SK-N-SH (cell line): ENCODE data around the gene JAK1. TPM values are rescaled to one million over a fixed set of nuclear protein-coding genes. Genes with fewer than 3 reads are reported as not detected.

ENCODE experiments used
- CTCF ChIA-PET: fragments of 300-600, 350-600 bp; formaldehyde crosslinking; extraction: SDS; loops from one replicate; lab custom pipeline; 2021; lab: Yijun Ruan, JAX
- POLR2A ChIA-PET: fragments of 350-600 bp; sonication (Branson Sonifier 250); formaldehyde crosslinking; extraction: SDS; loops from one replicate; lab custom pipeline; 2020; ENCODE audit warnings: antibody characterized with exemption, inconsistent platforms; lab: Yijun Ruan, JAX
- DNase-seq: peaks from one replicate; pipeline ENCODE4 v3.0.0; 2012
- H2AFZ ChIP-seq: fragments of 200-600 bp; sonication (generic); 2 replicates; pipeline ENCODE4 v1.8.1; 2016; ENCODE audit warnings: antibody characterized with exemption, mild to moderate bottlenecking, low read depth
- H3F3A ChIP-seq: fragments of 200-600 bp; sonication (generic); replicated peaks from 2 replicates; pipeline ENCODE3; 2016; ENCODE audit warnings: antibody characterized with exemption, mild to moderate bottlenecking; ENCODE audit not compliant: insufficient read depth
- H3K27ac ChIP-seq, 2 experiments: fragments of 200-500 bp in 1 of 2; fragments of 200-600 bp in 1 of 2; sonication (Bioruptor generic) in 1 of 2; sonication (generic), shearing (Covaris generic) in 1 of 2; 2 replicates each; pipeline versions ENCODE4 v1.5.1 to v1.6.1; 2014 to 2016; ENCODE audit warnings: low read depth in 2 of 2, inconsistent platforms in 1 of 2, low read length in 1 of 2, mild to moderate bottlenecking in 1 of 2, mixed read lengths in 1 of 2
- H3K27me3 ChIP-seq: fragments of 200-600 bp; sonication (generic), shearing (Covaris generic); 2 replicates; pipeline ENCODE4 v1.6.1; 2016; ENCODE audit warnings: mixed run types; ENCODE audit not compliant: insufficient read depth
- H3K36me3 ChIP-seq, 2 experiments: fragments of 200-500 bp in 1 of 2; fragments of 200-600 bp in 1 of 2; sonication (Bioruptor generic) in 1 of 2; sonication (generic) in 1 of 2; replicated peaks in 1 of 2; 2 replicates each; pipeline versions ENCODE3 to v1.5.1; 2014 to 2016; ENCODE audit warnings: low read length in 1 of 2, mild to moderate bottlenecking in 1 of 2; ENCODE audit not compliant: insufficient read depth in 2 of 2, control insufficient read depth in 1 of 2
- H3K4me1 ChIP-seq, 2 experiments: fragments of 200-500 bp in 1 of 2; fragments of 200-600 bp in 1 of 2; sonication (Bioruptor generic) in 1 of 2; sonication (generic), shearing (Covaris generic) in 1 of 2; 2 replicates each; pipeline versions ENCODE4 v1.5.1 to v1.6.1; 2014 to 2016; ENCODE audit warnings: low read depth in 1 of 2, low read length in 1 of 2, mixed run types in 1 of 2; ENCODE audit not compliant: insufficient read depth in 2 of 2, control insufficient read depth in 1 of 2
- H3K4me2 ChIP-seq: fragments of 200-600 bp; sonication (generic), shearing (Covaris generic); 2 replicates; pipeline ENCODE4 v1.6.1; 2017; ENCODE audit warnings: mixed run types
- H3K4me3 ChIP-seq, 2 experiments: fragments of 200-500 bp in 1 of 2; fragments of 200-600 bp in 1 of 2; sonication (Bioruptor generic) in 1 of 2; sonication (generic), shearing (Covaris generic) in 1 of 2; 2 replicates each; pipeline versions ENCODE4 v1.5.1 to v1.8.1; 2014 to 2016; ENCODE audit warnings: low read depth in 2 of 2, inconsistent platforms in 1 of 2, low read length in 1 of 2, mild to moderate bottlenecking in 1 of 2, mixed read lengths in 1 of 2, moderate library complexity in 1 of 2
- H3K79me2 ChIP-seq: fragments of 200-600 bp; sonication (generic); 2 replicates; pipeline ENCODE4 v1.8.1; 2017; ENCODE audit warnings: mild to moderate bottlenecking; ENCODE audit not compliant: insufficient read depth
- H3K9ac ChIP-seq: fragments of 200-600 bp; sonication (generic); 2 replicates; pipeline ENCODE4 v1.6.1; 2017; ENCODE audit warnings: mixed run types
- H3K9me2 ChIP-seq: fragments of 200-600 bp; sonication (generic); 2 replicates; pipeline ENCODE4 v1.6.1; 2017; ENCODE audit warnings: mixed run types
- H3K9me3 ChIP-seq: fragments of 200-600 bp; sonication (generic); 2 replicates; pipeline ENCODE4 v1.6.1; 2017; ENCODE audit warnings: mixed run types, mild to moderate bottlenecking, moderate library complexity
- H4K20me1 ChIP-seq: fragments of 200-600 bp; sonication (generic); 2 replicates; pipeline ENCODE4 v1.6.1; 2017; ENCODE audit warnings: mild to moderate bottlenecking, mixed run types; ENCODE audit not compliant: insufficient read depth
- CHD2 ChIP-seq: fragments of 150-350 bp; IDR thresholded peaks from 2 replicates; pipeline ENCODE4 v1.6.1; 2018; ENCODE audit warnings: low read length; ENCODE audit not compliant: partially characterized antibody
- ELF1 ChIP-seq: IDR thresholded peaks from 2 replicates; pipeline ENCODE4 v1.4.0; 2012
- GABPA ChIP-seq: IDR thresholded peaks from 2 replicates; pipeline ENCODE4 v1.4.0; 2012; ENCODE audit warnings: low read depth, mild to moderate bottlenecking
- PBX3 ChIP-seq: IDR thresholded peaks from 2 replicates; pipeline ENCODE4; 2012
- POLR2AphosphoS5 ChIP-seq: IDR thresholded peaks from 2 replicates; pipeline ENCODE4 v1.6.1; 2012; ENCODE audit warnings: low read depth, low read length
- REST ChIP-seq: IDR thresholded peaks from 2 replicates; pipeline ENCODE4 v1.6.1; 2012; ENCODE audit warnings: mild to moderate bottlenecking, low read depth, low read length, moderate library complexity
- RFX5 ChIP-seq: IDR thresholded peaks from 2 replicates; pipeline ENCODE4 v1.6.1; 2012; ENCODE audit warnings: mild to moderate bottlenecking, improper control_type of control experiment, low read length
- RXRA ChIP-seq: IDR thresholded peaks from 2 replicates; pipeline ENCODE4 v1.4.0; 2012; ENCODE audit warnings: low read depth, mild to moderate bottlenecking, borderline replicate concordance
- SIN3A ChIP-seq: IDR thresholded peaks from 2 replicates; pipeline ENCODE4 v1.6.1; 2012; ENCODE audit warnings: low read depth, mild to moderate bottlenecking, low read length, moderate library complexity, borderline replicate concordance
- SMC3 ChIP-seq: IDR thresholded peaks from 2 replicates; pipeline ENCODE4 v1.6.1; 2012; ENCODE audit warnings: low read depth, low read length, improper control_type of control experiment
- TCF12 ChIP-seq: IDR thresholded peaks from 2 replicates; pipeline ENCODE4 v1.4.0; 2012
- TEAD4 ChIP-seq: IDR thresholded peaks from 2 replicates; pipeline ENCODE4 v1.4.0; 2012; ENCODE audit warnings: mild to moderate bottlenecking, borderline replicate concordance; ENCODE audit not compliant: insufficient read depth
- USF1 ChIP-seq: IDR thresholded peaks from 2 replicates; pipeline ENCODE4 v1.4.0; 2012; ENCODE audit warnings: low read depth, borderline replicate concordance
- YY1 ChIP-seq: IDR thresholded peaks from 2 replicates; pipeline ENCODE4 v1.4.0; 2012; ENCODE audit warnings: low read depth, mild to moderate bottlenecking
- WGBS: methylation state at CpG from one replicate; pipeline ENCODE4 v1.1.6; 2017; ENCODE audit warnings: low lambda C conversion rate; 5-methylcytosine and 5-hydroxymethylcytosine counted together
- polyA plus RNA-seq, 3 experiments: library from polyadenylated mRNA; depleted of rRNA; stranded (reverse); fragments of >200 nt; gene quantifications; 2 replicates each; pipeline ENCODE4 v1.2.3, GENCODE V29; 2012
- TF ChIP-seq, protein P1 (sequence below): IDR thresholded peaks from 2 replicates; pipeline ENCODE4 v1.4.0; 2012; ENCODE audit warnings: low read depth

JAK1 gene
- polyA plus RNA-seq, 1 of the 3 experiments (the other 2 are of a cell fraction), result 47.5 TPM

DNA sequence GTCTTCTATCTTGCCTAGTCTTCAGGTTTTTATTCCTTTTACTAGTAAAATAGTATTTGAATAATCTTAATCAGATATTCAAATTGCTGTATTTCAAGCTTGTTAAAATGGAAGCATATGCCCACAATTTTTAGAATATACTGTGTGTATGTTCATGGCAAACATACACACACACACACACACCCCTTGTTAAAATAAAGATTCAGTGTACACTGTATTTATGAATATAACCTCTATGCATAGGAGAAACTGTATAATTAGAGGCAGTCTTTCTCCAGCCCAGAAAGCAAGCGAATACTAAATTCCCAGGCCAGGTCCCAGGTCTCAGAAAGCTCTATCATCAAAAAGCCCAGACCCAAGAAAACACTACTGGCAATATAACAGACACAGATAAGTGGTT is 57.8 kb downstream of the JAK1 start:
- no peak overlapping the region for H3K4me3 ChIP-seq
- TF ChIP-seq SIN3A, result no peak
- TF ChIP-seq RFX5, result no peak
- TF ChIP-seq YY1, result no peak
- no peak for TF ChIP-seq PBX3
- TF ChIP-seq, protein P1, sequence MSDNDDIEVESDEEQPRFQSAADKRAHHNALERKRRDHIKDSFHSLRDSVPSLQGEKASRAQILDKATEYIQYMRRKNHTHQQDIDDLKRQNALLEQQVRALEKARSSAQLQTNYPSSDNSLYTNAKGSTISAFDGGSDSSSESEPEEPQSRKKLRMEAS, result no peak
- no peak for TF ChIP-seq CHD2
- TF ChIP-seq RXRA, result no peak
- no peak for TF ChIP-seq ELF1
- no peak for TF ChIP-seq POLR2AphosphoS5
- TF ChIP-seq USF1, result no peak
- TF ChIP-seq SMC3, result no peak
- TF ChIP-seq TCF12, result no peak
- no peak for TF ChIP-seq TEAD4
- TF ChIP-seq REST, result no peak
- no peak for TF ChIP-seq GABPA
- TF ChIP-seq, all 33 proteins: peak for 0
- POLR2A ChIA-PET, result no interaction called here
- H3K36me3 ChIP-seq, result peaks cover 0 to 3% of the 10 kb centered on the region in 2 experiments
- peaks cover 97% of the 10 kb centered on the region for H3K79me2 ChIP-seq
- peaks cover 6 to 51% of the 10 kb centered on the region in 2 experiments; a peak in 3 of 4 replicates for H3K4me1 ChIP-seq
- H3F3A ChIP-seq, result no peaks in the 10 kb centered on the region
- H3K27ac ChIP-seq, result 0 out of 4 replicates have a peak overlapping the region, but pooled peaks of 1 of the 2 experiments have one; percentile 9
- H3K9me3 ChIP-seq, result no peaks in the 10 kb centered on the region
- peaks cover 39% of the 10 kb centered on the region for H4K20me1 ChIP-seq
- H3K9me2 ChIP-seq, result no peaks in the 10 kb centered on the region
- CTCF ChIA-PET, result no interaction called here
- WGBS, result 87% methylated on average over 1 of the region's 1 CpG
- no peaks in the 10 kb centered on the region for H3K27me3 ChIP-seq
- H3K4me2 ChIP-seq, result no peak overlapping the region
- H2AFZ ChIP-seq, result no peak overlapping the region
- no peak overlapping the region for H3K9ac ChIP-seq
- DNase-seq, result no peak
